Activated naive CD4-positive, alpha-beta T cell treated with anti-CD3 and anti-CD28 coated beads for 36 hours (primary cell): ENCODE data around the gene TP53I11. TPM values are rescaled to one million over a fixed set of nuclear protein-coding genes. Genes with fewer than 3 reads are reported as not detected.

Source experiments
- CTCF ChIA-PET: fragments of 350-600 bp; sonication (Branson Sonifier 250); formaldehyde crosslinking; loops from one replicate; lab custom pipeline; 2021; ENCODE audit warnings: antibody characterized with exemption; lab: Charles Lee
- DNase-seq: peaks from one replicate; pipeline ENCODE4 v3.0.0-alpha.2; 2020
- H3K27ac Mint-ChIP-seq: one replicate; pipeline ENCODE4 v1.8.0; 2021; ENCODE audit warnings: mild to moderate bottlenecking, mixed read lengths
- H3K27me3 Mint-ChIP-seq: one replicate; pipeline ENCODE4 v1.8.0; 2021; ENCODE audit warnings: low read depth, mixed read lengths
- H3K36me3 Mint-ChIP-seq: one replicate; pipeline ENCODE4 v1.8.0; 2021; ENCODE audit warnings: low read depth, mixed read lengths
- H3K4me1 Mint-ChIP-seq: one replicate; pipeline ENCODE4 v1.8.0; 2021; ENCODE audit warnings: low read depth, mixed read lengths
- H3K4me3 Mint-ChIP-seq: one replicate; pipeline ENCODE4 v1.8.0; 2021; ENCODE audit warnings: mild to moderate bottlenecking, moderate library complexity, mixed read lengths
- H3K9me3 Mint-ChIP-seq: one replicate; pipeline ENCODE4 v1.8.0; 2021; ENCODE audit warnings: mixed read lengths
- intact Hi-C: fragments of 100-400 bp; cut with micrococcal nuclease; formaldehyde crosslinking; loops from one replicate; pipeline ENCODE4 v1.15.1; 2023
- total RNA-seq, 2 experiments: library from RNA; stranded (reverse); gene quantifications; one replicate each; pipeline ENCODE4 v1.2.3, GENCODE V29; 2021

The TP53I11 gene
- total RNA-seq, 2 experiments from 2014 or later = 10.3 to 14.0 TPM

DNA sequence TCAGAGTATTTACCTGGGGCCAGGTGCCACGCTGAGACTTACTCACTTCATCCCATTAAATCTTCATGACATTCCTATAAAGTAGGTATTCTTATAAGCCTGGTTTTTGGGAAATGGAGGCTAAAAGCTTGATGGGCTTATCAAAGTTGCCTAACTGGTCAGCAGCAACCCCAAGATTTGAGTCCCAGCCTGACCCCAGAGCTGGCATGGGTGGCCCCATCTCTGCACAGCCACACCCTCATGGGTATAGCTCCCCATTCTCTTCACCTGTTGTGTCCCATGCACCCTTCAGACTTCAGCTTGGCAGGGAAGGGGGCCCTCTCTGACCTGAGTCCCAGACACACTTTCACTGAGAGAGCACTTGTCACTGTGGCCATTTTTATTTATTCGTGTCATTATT, 37.4 kb upstream of the TP53I11 start:
- intact Hi-C loops = no loop called here
- no peak overlapping the region for H3K4me3 Mint-ChIP-seq
- H3K36me3 Mint-ChIP-seq = no peaks in the 10 kb centered on the region
- H3K27ac Mint-ChIP-seq = no peak overlapping the region
- CTCF ChIA-PET = interaction anchor here (1.2 kb wide), 1 partner anchor 52 kb away, joined by 3 read pairs; no protein-coding TSS in a partner anchor
- no peak for DNase-seq
- no peaks in the 10 kb centered on the region for H3K9me3 Mint-ChIP-seq
- H3K27me3 Mint-ChIP-seq = no peaks in the 10 kb centered on the region
- H3K4me1 Mint-ChIP-seq = no peaks in the 10 kb centered on the region

DNA sequence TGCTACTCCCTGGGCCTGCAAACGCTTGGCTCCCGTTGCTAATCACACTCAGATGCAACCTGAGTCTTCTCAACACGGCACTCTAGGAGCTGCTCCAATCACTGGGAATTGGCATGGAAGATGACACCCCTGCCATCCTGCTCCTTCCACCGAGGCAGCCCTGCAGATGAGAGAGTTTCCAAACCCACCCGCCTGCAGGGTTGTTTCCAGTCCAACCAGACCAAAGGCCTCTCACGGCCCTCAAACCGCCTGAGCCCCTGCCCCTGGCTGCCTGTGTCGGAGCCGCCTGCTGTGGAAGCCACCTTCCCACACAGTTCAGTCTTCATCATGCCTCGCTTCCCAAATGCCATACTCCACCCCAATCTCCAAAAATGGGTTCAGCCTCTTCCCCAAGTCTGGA, 36.8 kb upstream of the TP53I11 start:
- no peak for DNase-seq
- Mint-ChIP-seq H3K27ac (no peak overlapping the region), H3K4me3 (no peak overlapping the region), H3K9me3 (no peaks in the 10 kb centered on the region), H3K4me1 (no peaks in the 10 kb centered on the region), H3K36me3 (no peaks in the 10 kb centered on the region), H3K27me3 (no peaks in the 10 kb centered on the region)
- intact Hi-C loops = no loop called here
- CTCF ChIA-PET = interaction anchor here (0.7 to 1.2 kb wide), 2 partner anchors 51 to 354 kb away, joined by 3 to 4 read pairs; no protein-coding TSS in a partner anchor

DNA sequence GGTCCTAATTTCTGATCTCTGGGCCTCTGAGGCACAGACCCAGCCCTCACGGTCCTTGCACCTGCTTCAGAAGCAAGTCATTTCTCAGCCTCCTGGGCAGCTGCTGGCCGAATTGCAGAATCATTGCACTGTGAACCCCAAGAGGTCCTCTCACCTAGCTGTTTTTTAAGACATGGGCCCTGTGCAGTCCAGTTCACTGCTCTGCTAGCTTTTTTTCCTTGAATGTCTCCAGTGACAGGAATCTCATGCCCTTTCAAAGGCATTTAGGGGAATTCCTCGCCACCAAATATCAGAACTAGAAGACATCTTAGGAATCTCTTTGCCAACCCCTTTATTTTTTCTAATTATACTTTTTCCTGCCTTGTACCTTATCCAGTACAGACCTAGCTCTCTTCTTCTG, 35.6 kb upstream of the TP53I11 start:
- no peak for DNase-seq
- H3K4me3 Mint-ChIP-seq = no peak overlapping the region
- H3K4me1 Mint-ChIP-seq = no peaks in the 10 kb centered on the region
- H3K9me3 Mint-ChIP-seq = no peaks in the 10 kb centered on the region
- intact Hi-C loops = no loop called here
- no peak overlapping the region for H3K27ac Mint-ChIP-seq
- H3K36me3 Mint-ChIP-seq = no peaks in the 10 kb centered on the region
- H3K27me3 Mint-ChIP-seq = no peaks in the 10 kb centered on the region
- CTCF ChIA-PET = interaction anchor here (0.6 kb wide), 1 partner anchor 71 kb away, joined by 3 read pairs; no protein-coding TSS in a partner anchor

DNA sequence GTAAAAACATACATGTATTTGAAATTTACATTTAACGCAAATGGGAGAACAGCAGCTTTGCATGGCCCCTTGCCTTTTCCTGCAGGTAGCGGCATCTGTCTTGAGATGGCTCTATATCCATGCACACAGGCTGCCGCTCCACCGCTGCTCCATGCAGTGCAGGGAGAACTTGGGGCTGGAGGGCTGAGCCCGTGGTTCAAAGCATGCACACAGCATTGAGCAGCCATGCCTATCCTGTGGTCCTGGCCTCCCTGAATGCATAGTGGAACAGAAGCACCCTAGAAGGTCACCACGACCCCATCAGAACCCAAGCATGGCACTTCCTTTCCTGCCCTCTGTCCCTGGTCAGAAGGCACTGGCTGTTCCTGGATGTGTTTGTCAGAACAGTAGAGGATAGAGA, 35.0 kb upstream of the TP53I11 start:
- Mint-ChIP-seq H3K27me3 (no peaks in the 10 kb centered on the region), H3K4me3 (no peak overlapping the region), H3K9me3 (no peaks in the 10 kb centered on the region), H3K36me3 (no peaks in the 10 kb centered on the region), H3K4me1 (no peaks in the 10 kb centered on the region), H3K27ac (no peak overlapping the region)
- CTCF ChIA-PET = no interaction called here
- intact Hi-C loops = no loop called here
- no peak for DNase-seq

DNA sequence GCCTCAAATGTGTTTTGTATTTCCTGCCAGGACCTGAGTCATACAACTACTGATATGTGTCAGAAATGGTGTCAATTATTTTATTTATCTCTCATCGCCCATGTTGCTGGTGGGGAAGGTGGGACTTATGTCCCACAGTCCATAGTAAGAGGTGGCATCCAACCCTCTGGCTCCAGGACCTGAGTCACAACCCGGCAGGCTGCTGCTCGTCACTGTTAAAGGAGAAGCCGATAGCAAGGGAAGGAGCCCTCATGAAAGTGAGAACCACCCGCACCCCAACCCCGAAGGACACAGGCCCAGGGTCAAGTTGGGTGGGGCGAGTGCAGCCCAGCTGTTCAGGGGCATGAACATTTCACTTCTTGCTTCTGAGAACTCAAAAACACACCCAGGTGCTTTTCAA, 33.1 kb upstream of the TP53I11 start:
- H3K36me3 Mint-ChIP-seq = no peaks in the 10 kb centered on the region
- intact Hi-C loops = no loop called here
- H3K9me3 Mint-ChIP-seq = no peaks in the 10 kb centered on the region
- CTCF ChIA-PET = no interaction called here
- H3K4me1 Mint-ChIP-seq = peaks cover 9% of the 10 kb centered on the region
- H3K27ac Mint-ChIP-seq = no peak overlapping the region
- DNase-seq = no peak
- no peak overlapping the region for H3K4me3 Mint-ChIP-seq
- no peaks in the 10 kb centered on the region for H3K27me3 Mint-ChIP-seq

DNA sequence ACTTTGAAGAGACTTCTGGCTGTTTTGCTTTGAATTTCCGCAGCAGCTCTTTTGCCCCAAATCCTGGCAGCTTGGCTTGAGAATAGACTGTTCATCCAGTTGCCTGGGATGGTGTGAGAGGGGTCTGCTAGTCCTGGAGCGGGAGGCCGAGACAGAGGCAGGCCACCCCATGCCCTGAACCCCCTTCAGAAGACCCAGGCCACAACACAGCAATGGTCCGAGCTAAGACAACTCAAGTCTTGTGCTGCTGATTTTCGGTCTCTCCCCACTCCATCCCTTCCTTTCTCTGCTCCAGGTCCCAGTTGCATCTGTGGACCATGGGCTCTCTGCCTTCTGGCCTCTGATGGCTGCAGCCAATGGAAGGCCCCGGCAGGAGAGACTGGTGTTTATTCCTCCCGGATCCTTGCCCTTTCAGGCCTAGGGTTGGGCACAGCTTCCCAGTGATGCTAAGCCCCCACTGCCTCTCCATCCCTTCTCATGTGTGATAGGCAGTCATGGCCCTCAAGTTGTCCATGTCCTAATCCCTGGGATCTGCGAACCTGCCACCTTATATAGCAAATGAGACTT, 31.9 kb upstream of the TP53I11 start:
- CTCF ChIA-PET = no interaction called here
- H3K36me3 Mint-ChIP-seq = no peaks in the 10 kb centered on the region
- H3K4me1 Mint-ChIP-seq = peaks cover 9% of the 10 kb centered on the region
- no peak overlapping the region for H3K27ac Mint-ChIP-seq
- no peak for DNase-seq
- intact Hi-C loops = no loop called here
- no peak overlapping the region for H3K4me3 Mint-ChIP-seq
- no peaks in the 10 kb centered on the region for H3K27me3 Mint-ChIP-seq
- no peaks in the 10 kb centered on the region for H3K9me3 Mint-ChIP-seq

DNA sequence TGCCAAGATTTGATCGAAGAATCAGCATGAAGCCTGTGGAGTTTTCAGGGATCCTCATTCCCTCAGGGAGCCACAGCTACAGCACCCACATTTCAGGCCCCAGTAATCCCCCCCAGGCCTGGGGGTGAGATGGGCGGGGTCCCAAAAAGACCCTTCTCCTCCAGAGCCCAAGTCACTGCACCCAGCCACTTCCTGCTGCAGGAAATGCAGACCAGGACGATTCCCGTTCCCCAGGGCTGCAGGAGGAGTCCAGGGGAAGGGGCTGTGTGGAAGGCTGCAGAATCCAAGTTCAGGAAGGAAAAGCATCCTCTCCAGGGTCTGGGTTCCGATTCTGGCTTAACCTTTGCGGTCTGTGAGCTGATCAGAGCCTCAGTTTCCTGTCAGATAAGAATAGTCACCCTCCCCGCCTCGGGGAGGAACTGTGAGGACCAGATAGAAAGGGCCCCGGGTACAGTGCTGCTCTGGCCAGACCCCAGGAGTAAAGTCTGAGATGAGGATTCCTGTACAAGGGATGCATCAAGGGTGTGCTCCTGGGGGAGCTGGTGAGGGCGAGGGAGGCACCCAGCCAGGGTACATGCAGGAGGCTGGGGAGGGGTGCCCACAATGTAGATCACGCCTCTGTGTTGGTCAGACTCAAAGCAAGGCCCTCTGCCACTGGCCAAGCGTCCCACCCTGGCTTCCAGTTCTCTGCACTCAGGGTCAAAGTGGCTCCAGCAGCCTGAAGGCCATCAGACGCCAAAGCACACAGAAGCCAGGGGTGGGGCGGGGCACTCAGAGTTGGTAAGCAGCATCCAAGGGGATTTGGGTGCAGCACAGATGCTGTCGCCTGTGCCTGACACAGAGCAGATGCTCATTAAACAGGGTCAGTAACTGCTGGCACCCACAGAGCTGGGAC, 30.1 kb upstream of the TP53I11 start:
- H3K4me1 Mint-ChIP-seq = peaks cover 9% of the 10 kb centered on the region
- no peak overlapping the region for H3K27ac Mint-ChIP-seq
- CTCF ChIA-PET = interaction anchor here (1.2 to 5.1 kb wide), 3 partner anchors 45 to 123 kb away, joined by 3 to 29 read pairs (median 10); no protein-coding TSS in a partner anchor
- DNase-seq = no peak
- intact Hi-C loops = no loop called here
- H3K27me3 Mint-ChIP-seq = no peaks in the 10 kb centered on the region
- no peaks in the 10 kb centered on the region for H3K9me3 Mint-ChIP-seq
- H3K36me3 Mint-ChIP-seq = no peaks in the 10 kb centered on the region
- H3K4me3 Mint-ChIP-seq = no peak overlapping the region

DNA sequence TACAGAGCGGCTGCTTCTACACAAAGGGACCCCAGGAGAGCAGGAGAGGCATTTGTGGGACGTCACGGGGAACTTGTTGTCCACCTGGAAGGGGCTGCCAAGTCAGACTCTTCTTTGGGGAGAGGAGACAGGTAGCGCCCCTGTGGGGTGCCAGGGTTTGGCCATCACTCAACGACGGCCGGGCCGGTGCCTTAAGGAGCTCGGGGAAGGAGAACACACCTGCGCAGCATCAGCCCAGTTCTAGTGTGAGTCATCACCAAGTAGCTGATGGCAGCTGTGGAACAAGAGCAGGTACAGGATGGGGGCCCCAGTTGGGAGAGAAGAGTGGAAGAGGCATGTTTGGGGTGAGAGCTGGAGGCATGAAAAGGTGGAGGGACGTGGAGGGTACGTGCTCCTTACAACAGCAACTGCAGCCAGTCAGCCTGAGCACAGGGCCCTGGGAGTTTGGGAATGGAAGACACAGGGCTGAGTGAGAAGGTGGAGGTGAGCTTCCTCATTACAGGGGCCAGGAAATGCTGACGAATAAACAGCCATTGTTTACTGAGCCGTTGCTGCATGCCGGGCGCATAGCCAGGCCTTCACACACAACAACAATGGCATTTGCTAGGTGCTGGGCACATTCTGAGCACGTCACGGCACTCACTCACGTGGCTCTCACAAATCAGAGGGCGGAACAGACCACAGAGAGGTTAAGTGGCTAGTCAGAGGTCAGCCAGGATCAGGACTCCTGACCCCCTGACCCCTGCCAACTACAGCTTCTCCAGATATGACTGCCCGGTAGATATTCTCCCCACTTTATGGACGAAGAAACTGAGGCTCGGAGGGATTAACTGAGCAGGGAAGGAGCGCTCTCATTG, 29.1 kb upstream of the TP53I11 start:
- H3K4me3 Mint-ChIP-seq = no peak overlapping the region
- DNase-seq = no peak
- H3K27ac Mint-ChIP-seq = no peak overlapping the region
- no peaks in the 10 kb centered on the region for H3K9me3 Mint-ChIP-seq
- H3K4me1 Mint-ChIP-seq = peaks cover 9% of the 10 kb centered on the region
- no peaks in the 10 kb centered on the region for H3K36me3 Mint-ChIP-seq
- intact Hi-C loops = loop anchor here (5.0 kb wide), 1 partner anchor 42 kb away; no protein-coding TSS in a partner anchor
- CTCF ChIA-PET = interaction anchor here (1.6 to 5.1 kb wide), 2 partner anchors 44 to 124 kb away, joined by 10 to 29 read pairs; no protein-coding TSS in a partner anchor
- no peaks in the 10 kb centered on the region for H3K27me3 Mint-ChIP-seq

DNA sequence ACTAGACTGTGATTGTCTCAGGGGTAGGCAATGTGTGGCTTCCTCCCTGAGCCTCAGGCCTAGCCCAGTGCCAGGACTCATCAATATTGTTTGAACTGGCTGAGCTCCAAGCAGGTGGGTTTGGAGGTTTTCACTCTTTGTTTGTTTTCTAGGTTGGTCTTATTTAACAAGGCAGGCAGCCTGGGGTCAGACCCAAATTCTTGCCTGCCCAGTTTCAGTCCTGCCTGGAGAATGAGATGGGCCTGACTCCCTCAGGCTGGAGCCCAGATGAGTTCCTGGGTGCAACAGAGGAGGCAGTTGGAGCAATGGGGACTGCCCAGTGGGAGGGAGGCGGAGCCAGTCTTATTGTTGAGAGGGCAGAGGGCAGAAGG, 28.3 kb upstream of the TP53I11 start:
- DNase-seq = no peak
- CTCF ChIA-PET = interaction anchor here (0.7 to 5.1 kb wide), 3 partner anchors 43 to 125 kb away, joined by 3 to 29 read pairs (median 10); no protein-coding TSS in a partner anchor
- Mint-ChIP-seq H3K4me1 (peaks cover 9% of the 10 kb centered on the region), H3K9me3 (no peaks in the 10 kb centered on the region), H3K36me3 (no peaks in the 10 kb centered on the region), H3K4me3 (no peak overlapping the region), H3K27ac (no peak overlapping the region), H3K27me3 (no peaks in the 10 kb centered on the region)
- intact Hi-C loops = loop anchor here (5.0 kb wide), 1 partner anchor 42 kb away; no protein-coding TSS in a partner anchor

DNA sequence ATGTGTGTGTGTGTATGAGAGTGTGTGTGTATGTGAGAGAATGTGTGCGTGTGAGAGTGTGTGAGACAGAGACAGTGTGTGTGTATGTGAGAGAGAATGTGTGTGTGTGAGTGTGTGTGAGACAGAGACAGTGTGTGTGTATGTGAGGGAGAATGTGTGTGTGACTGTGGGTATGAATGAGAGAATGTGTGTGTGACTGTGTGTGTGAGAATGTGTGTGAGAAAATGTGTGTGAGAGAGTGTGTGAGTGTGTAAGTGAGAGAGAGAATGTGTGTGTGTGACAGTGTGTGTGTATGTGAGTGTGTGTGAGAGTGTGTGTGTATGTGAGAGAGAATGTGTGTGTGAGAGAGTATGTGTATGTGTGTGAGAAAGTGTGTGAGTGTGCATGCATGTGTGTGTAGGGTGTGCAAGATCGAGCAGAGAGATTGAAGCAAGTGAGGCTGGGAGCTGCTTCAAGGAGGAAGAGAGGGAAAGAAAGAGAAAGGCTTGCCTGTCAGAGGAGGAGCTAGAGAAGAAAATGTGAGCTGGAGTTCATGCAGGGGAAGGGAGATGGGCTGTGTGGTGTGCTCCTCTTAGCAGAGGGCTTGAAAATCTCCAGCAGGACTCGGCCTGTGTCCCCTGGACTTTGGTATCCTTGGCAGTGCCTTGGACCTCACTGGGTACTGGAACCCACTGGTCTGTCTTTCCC, 27.7 kb upstream of the TP53I11 start:
- H3K9me3 Mint-ChIP-seq = no peaks in the 10 kb centered on the region
- no peaks in the 10 kb centered on the region for H3K27me3 Mint-ChIP-seq
- intact Hi-C loops = loop anchor here (5.0 kb wide), 1 partner anchor 41 kb away; no protein-coding TSS in a partner anchor
- no peak overlapping the region for H3K4me3 Mint-ChIP-seq
- DNase-seq = no peak
- no peak overlapping the region for H3K27ac Mint-ChIP-seq
- CTCF ChIA-PET = interaction anchor here (0.7 to 5.1 kb wide), 2 partner anchors 122 to 125 kb away, joined by 3 to 29 read pairs; no protein-coding TSS in a partner anchor
- peaks cover 9% of the 10 kb centered on the region for H3K4me1 Mint-ChIP-seq
- H3K36me3 Mint-ChIP-seq = no peaks in the 10 kb centered on the region

DNA sequence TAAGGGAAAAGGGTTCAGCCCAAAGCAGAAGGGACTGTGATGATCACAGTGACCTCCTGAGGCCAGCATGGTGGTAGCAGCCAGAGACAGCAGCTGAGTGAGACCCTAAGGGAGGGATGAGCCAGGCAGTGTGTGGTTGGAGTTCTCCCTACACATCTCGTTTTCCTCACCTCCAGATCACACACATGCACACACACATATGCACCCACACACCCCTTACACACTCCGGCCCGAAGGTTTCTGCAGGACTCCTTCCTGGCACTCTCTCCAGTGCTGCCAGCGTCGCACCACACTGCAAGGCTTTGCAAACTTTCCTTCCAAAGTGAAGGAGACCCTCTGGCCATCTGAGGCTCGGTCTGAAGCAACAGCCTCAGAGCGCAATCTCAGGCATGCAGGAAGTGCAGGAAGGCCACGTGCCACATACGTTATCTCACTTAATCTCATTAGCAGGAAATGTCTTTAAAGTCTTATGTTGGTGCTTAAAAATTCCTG, 26.9 kb upstream of the TP53I11 start:
- no peaks in the 10 kb centered on the region for H3K36me3 Mint-ChIP-seq
- intact Hi-C loops = loop anchor here (5.0 kb wide), 1 partner anchor 40 kb away; no protein-coding TSS in a partner anchor
- CTCF ChIA-PET = interaction anchor here (5.1 kb wide), 1 partner anchor 126 kb away, joined by 29 read pairs; no protein-coding TSS in a partner anchor

More for the DNA sequence above, 26.9 kb upstream of the TP53I11 start:
- no peak overlapping the region for H3K27ac Mint-ChIP-seq
- H3K27me3 Mint-ChIP-seq = no peaks in the 10 kb centered on the region
- no peaks in the 10 kb centered on the region for H3K9me3 Mint-ChIP-seq
- no peak overlapping the region for H3K4me3 Mint-ChIP-seq
- peak; percentile 26 for DNase-seq
- H3K4me1 Mint-ChIP-seq = peaks cover 9% of the 10 kb centered on the region
